ENCODE results near the gene TM6SF1. TPM values are rescaled to one million over a fixed set of nuclear protein-coding genes. Genes with fewer than 3 reads are reported as not detected.

The TM6SF1 gene
- total RNA-seq, 1 experiment from 2014 or later = not detected

- peaks cover 23% of the 10 kb centered on the region for H3K27me3 Mint-ChIP-seq (ENCODE audit: insufficient read depth, unreplicated experiment)
- CTCF ChIA-PET = no interaction called here
Observed at GRCh38 chr15:83100097-83100646, 7.3 kb upstream of the TM6SF1 start.

GRCh38 chr15:83102346-83102745 is 5.1 kb upstream of the TM6SF1 start:
- intact Hi-C loops (cut with micrococcal nuclease; ENCODE audit: unreplicated experiment) = no loop called here
- Histone ChIP-seq H3K4me1 (no peaks in the 10 kb centered on the region), H3K36me3 (ENCODE audit: control insufficient read depth, insufficient read depth, low read length) (no peaks in the 10 kb centered on the region), H3K4me3 (ENCODE audit: low read depth, low read length) (no peak overlapping the region), H3K27me3 (replicated peaks; ENCODE audit: control insufficient read depth, insufficient read depth, low read length) (no peaks in the 10 kb centered on the region), H3K9me3 (no peaks in the 10 kb centered on the region)
- POLR2A ChIA-PET = no interaction called here
- CTCF ChIA-PET = no interaction called here
- Mint-ChIP-seq H3K4me3 (ENCODE audit: unreplicated experiment) (no peak overlapping the region), H3K4me1 (ENCODE audit: low read depth, unreplicated experiment) (no peaks in the 10 kb centered on the region), H3K36me3 (ENCODE audit: insufficient read depth, unreplicated experiment) (no peaks in the 10 kb centered on the region), H3K27me3 (ENCODE audit: insufficient read depth, unreplicated experiment) (peaks cover 18% of the 10 kb centered on the region), H3K9me3 (ENCODE audit: unreplicated experiment) (no peaks in the 10 kb centered on the region), H3K27ac (ENCODE audit: unreplicated experiment) (no peak overlapping the region)
- BruUV-seq (replicated peaks) = no TSS peak
- DNase-seq = no peak
- TF ChIP-seq CTCF (IDR thresholded peaks at IDR 0.05; ENCODE audit: insufficient read depth in 1 of 2, low read depth in 1 of 2, low read length in 1 of 2, severe bottlenecking in 1 of 2, unreplicated experiment in 1 of 2) = no peak

More at GRCh38 chr15:83100097-83100646, 7.3 kb upstream of the TM6SF1 start:
- POLR2A ChIA-PET = no interaction called here
- H3K9me3 Mint-ChIP-seq (ENCODE audit: unreplicated experiment) = no peaks in the 10 kb centered on the region
- Histone ChIP-seq H3K4me3 (ENCODE audit: low read depth, low read length) (no peak overlapping the region), H3K27me3 (replicated peaks; ENCODE audit: control insufficient read depth, insufficient read depth, low read length) (no peaks in the 10 kb centered on the region), H3K4me1 (no peaks in the 10 kb centered on the region), H3K36me3 (ENCODE audit: control insufficient read depth, insufficient read depth, low read length) (no peaks in the 10 kb centered on the region), H3K9me3 (no peaks in the 10 kb centered on the region)
- H3K27ac Mint-ChIP-seq (ENCODE audit: unreplicated experiment) = no peak overlapping the region
- no peak for DNase-seq
- no peaks in the 10 kb centered on the region for H3K4me1 Mint-ChIP-seq (ENCODE audit: low read depth, unreplicated experiment)
- no TSS peak for BruUV-seq (replicated peaks)
- no peaks in the 10 kb centered on the region for H3K36me3 Mint-ChIP-seq (ENCODE audit: insufficient read depth, unreplicated experiment)
- no peak for TF ChIP-seq CTCF (IDR thresholded peaks at IDR 0.05; ENCODE audit: insufficient read depth in 1 of 2, low read depth in 1 of 2, low read length in 1 of 2, severe bottlenecking in 1 of 2, unreplicated experiment in 1 of 2)
- H3K4me3 Mint-ChIP-seq (ENCODE audit: unreplicated experiment) = no peak overlapping the region
- intact Hi-C loops (cut with micrococcal nuclease; ENCODE audit: unreplicated experiment) = no loop called here

GRCh38 chr15:83104141-83104540 is 3.3 kb upstream of the TM6SF1 start:
- CTCF ChIA-PET = no interaction called here

More at GRCh38 chr15:83104141-83104540, 3.3 kb upstream of the TM6SF1 start:
- Histone ChIP-seq H3K27me3 (replicated peaks; ENCODE audit: control insufficient read depth, insufficient read depth, low read length) (no peaks in the 10 kb centered on the region; the same call in 1 of the 2 replicates), H3K9me3 (no peaks in the 10 kb centered on the region), H3K4me3 (ENCODE audit: low read depth, low read length) (no peak overlapping the region), H3K4me1 (no peaks in the 10 kb centered on the region), H3K36me3 (ENCODE audit: control insufficient read depth, insufficient read depth, low read length) (no peaks in the 10 kb centered on the region)
- POLR2A ChIA-PET = no interaction called here
- no TSS peak for BruUV-seq (replicated peaks)
- Mint-ChIP-seq H3K4me1 (ENCODE audit: low read depth, unreplicated experiment) (no peaks in the 10 kb centered on the region), H3K36me3 (ENCODE audit: insufficient read depth, unreplicated experiment) (no peaks in the 10 kb centered on the region), H3K9me3 (ENCODE audit: unreplicated experiment) (no peaks in the 10 kb centered on the region), H3K27ac (ENCODE audit: unreplicated experiment) (no peak overlapping the region), H3K4me3 (ENCODE audit: unreplicated experiment) (no peak overlapping the region), H3K27me3 (ENCODE audit: insufficient read depth, unreplicated experiment) (peaks cover 18% of the 10 kb centered on the region)
- TF ChIP-seq CTCF (IDR thresholded peaks at IDR 0.05; ENCODE audit: insufficient read depth in 1 of 2, low read depth in 1 of 2, low read length in 1 of 2, severe bottlenecking in 1 of 2, unreplicated experiment in 1 of 2) = no peak
- intact Hi-C loops (cut with micrococcal nuclease; ENCODE audit: unreplicated experiment) = no loop called here
- DNase-seq = no peak
